Hematopoietic multipotent progenitor cell treated with erythropoietin and hydrocortisone succinate and interleukin-3 and kit ligand, for 8 days (in vitro differentiated cells): ENCODE results near the gene C6orf52.

ENCODE experiments used
- DNase-seq: peaks from one replicate; pipeline ENCODE4 v3.0.0-alpha.2; 2015

The C6orf52 gene

DNA sequence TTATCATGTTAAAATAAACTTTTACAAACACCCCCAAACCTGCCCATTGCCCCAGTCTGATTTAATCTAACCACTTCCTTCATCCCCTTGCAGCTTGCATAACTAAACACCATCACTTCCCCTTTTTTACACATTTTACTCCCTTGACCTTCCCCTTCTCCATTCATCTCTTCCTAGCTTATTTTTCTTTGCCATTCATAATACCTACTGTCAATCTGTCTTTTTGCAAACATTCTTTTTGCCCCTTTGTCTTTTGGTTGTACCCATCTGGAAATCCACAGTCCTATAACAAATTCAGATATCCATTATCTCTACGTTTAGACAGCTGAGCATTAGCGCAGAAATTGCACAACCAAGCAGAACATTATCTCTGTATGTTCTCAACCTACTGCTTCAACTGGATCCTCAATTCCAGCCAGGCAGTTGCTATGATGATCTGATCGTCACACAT is 51.2 kb downstream of the C6orf52 start:
- DNase-seq = peak; percentile 53

DNA sequence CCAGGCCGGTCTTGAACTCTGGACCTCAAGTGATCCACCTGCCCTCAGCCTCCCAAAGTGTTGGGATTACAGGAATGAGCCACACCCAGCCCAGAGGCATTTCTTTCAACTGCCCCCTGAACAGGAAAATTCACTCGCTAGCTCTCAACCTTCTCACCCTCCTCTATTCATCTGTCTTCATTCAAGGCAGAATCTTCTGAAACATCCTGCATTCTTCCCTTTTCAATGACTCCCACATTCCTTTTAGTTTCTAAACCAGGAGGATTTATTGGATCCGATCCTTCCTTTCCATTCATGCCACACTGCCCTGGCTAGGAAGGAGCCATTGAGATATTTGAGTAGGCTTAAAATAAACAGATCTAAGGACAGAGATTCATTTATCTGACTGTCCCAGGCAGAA is 52.9 kb downstream of the C6orf52 start:
- no peak for DNase-seq

DNA sequence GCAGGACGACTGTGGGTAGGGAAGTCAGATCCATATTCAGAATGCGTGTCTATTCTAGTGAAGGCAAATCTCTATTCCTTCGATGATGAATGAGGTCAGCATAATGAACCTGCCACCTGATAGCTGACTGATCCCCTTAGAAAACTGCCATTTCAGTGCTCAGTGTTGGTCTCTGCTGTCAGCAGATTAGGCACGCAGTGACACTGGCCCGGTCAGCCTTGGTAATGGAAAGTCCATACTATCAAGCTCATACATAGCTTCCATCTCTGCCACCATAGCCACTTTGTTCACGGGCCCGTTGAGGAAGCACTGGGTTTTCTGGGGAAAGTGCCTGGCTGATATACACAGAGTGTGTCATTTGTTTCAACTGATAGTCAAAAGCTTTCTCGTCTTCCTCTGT is 54.0 kb downstream of the C6orf52 start:
- peak; percentile 81 for DNase-seq

DNA sequence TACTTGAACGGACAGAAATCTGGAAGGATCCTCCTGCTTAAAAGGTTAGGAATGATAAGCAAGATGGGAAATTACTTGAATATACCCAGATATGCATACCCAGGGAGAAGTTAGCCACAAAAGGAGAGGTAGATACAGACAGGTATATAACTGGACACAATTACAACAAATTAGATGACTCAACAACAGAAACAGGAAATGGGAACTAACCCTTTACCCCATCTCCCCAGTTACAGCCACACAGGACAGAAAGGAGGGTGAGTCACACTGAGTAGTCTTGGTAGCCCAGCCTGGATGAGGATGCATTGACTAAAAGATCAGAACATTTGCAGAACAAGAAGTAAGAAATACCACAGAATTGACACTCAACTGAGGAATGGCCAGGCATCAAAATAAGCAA is 61.2 kb downstream of the C6orf52 start:
- DNase-seq = peak; percentile 43

DNA sequence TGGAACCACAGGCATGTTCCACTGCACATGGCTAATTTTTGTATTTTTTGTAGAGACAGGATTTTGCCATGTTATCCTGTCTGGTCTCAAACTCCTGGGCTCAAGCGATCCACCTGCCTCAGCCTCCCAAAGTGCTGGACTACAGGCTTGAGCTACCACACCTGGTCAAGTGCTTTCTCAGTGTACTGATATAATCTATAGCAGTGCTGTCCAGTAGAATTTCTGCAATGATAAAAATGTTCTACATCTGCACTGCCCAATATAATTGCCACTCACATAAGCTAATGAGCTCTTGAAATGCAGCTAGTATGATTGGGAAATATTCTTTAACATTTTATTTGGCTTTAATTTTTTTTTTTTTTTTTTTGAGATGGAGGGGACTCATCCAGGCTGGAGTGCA is 64.2 kb downstream of the C6orf52 start:
- DNase-seq = no peak

DNA sequence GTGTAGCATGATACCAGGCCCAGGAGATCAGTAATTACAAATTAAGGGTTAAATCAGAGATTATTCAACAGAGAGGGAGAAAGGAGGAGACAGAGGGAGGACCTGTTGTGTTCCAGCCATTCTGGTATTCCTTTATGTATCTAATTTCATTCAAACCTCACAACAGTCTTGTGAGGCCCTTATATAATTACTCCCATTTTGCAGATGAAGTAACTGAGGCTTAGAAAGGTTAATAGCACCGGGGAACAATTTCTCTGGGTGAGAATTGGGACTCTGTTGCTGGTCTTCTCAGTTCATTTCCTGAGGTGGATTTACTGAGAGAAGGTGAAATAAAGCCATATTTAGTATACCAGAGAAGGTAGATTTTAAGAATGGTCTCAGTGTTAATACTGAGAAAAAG is 66.6 kb downstream of the C6orf52 start:
- DNase-seq = no peak

DNA sequence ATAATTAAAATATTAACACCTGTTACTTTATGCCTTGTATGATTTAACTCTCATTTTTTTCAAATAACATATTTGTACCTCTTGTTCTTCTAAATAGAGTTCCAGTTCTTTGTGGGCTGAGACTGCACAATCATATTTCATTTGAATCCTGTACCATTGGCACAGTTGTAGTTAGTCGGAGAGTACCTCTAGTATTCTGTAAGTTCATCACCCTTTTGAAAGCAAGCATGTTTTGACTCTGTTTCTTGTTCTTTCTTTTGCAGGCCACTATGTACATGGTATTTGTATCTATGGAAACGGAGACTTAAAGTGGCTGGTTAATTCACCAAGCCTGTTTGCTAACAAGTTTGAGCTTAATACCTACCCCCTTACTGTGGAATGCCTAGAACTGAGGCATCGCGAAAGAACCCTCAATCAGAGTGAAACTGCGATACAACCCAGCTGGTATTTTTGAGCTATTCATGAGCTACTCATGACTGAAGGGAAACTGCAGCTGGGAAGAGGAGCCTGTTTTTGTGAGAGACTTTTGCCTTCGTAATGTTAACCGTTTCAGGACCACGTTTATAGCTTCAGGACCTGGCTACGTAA is 68.2 kb downstream of the C6orf52 start:
- no peak for DNase-seq

DNA sequence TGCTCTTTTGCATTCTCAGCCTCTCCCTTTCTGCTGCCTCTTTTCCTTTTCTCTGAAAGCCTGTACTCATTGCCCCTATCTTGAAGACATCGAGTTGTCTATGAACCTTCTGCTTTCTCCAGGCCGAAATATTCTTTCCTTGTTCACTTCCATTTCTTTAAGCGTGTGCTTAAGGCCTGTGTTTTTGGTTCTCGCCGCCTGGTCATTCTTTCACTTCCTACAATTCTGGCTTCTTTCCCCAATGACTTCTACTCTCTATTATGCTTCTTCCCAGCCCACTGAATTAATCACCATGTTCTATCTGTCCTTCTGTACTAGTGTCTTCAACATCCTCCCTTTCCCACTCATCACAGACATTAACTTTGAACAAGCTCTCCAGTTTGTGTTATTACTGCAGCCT is 69.6 kb downstream of the C6orf52 start:
- no peak for DNase-seq

DNA sequence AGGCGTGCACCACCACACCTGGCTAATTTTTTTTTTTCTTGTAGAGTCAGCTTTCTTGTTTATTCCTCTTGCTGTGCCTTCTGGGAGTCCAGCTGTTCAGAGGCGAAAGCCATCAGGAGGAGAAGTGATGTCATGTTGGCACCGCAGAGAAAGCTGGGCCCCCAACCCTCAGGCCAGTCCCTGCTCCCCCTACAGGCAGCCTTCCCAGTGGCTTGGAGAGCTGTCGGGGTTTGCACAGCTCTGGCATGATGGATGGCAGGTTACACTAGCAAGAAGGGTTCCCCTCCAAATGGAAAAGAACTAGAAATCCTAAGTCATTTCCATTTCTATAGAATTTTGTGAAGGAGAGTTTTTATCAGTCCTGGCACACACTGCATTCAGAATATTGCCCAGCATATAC is 72.6 kb downstream of the C6orf52 start:
- no peak for DNase-seq
